GM18499 (cell line): ENCODE data around the gene B3GNT9.
"Not testable (repeated sequence)": the region's sequence is repeated elsewhere in the genome, so short reads cannot be mapped to it uniquely, and the experiment has no call there.

Experiments used
- ATAC-seq: cut with Tn5 transposase; IDR thresholded peaks from one replicate; pipeline ENCODE4 v1.9.1; 2021; ENCODE audit warnings: moderate number of reproducible peaks; ENCODE audit not compliant: insufficient read depth, unreplicated experiment

B3GNT9 gene

DNA sequence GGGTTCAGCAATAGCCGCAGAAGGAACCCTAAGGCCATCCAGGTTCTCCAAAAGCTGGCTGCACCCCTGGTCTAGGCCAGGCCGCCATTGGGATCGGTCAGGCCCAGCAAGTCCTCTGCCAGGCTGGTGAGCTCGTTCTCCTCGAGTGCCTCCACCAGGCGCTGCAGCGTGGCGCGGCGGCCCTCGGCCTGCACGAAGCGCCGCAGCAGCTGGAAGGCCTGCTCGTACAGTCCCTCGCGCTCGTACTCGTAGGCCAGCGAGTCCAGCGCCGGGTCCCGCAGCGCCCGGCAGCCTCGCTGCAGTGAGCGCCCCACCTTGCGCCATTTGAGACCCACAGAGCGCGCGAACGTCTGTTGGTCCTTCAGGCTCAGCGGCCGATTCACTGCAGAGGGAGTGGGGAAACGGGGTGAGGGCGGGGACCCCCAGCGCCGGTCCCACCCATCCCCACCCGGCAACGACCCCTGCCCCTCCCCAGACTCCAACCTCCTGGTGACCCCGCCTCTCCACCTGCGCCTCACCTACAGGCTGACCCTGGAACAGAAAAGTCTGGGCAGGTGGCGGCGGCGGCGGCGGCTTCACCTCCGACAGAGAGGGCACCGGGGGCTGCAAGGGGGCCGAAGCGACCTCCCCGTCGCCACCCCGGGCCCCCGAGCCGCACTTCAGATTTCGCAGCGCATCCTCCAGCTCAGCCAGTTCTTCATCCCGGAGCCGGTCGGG is 3.9 kb upstream of the B3GNT9 start:
- ATAC-seq = no peak

DNA sequence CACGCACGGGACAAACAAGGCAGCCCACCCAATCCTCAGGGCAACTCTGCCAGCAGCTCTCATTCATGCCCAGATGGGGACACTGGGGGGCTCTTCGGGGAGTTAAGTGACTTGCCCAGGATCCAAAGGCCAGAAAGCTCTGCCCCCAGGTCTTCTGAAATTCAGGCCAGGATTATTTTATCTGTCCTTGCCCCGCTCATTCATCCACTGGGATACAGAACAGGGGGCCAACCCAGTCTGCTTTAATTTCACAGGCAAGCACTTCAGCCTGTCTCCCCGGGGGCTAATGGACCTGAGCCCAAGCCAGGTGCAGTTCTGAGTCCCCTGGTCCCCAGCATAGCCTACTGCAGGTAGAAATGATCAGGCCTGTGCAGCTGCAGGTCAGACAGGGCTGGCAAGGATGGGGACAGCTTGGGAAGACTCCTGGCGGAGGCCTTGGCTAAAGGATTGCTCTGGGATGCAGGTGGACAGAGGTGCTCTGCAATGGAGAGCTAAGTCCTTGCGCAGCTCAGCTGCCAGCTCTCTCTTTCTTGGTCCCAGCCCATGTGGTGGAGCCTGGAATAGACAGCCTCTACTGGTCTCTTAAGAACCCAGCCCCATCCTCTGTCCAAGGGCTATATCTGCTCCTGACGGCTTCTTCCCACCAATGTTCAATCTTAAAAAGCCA is 766 bp upstream of the B3GNT9 start:
- ATAC-seq = no peak

DNA sequence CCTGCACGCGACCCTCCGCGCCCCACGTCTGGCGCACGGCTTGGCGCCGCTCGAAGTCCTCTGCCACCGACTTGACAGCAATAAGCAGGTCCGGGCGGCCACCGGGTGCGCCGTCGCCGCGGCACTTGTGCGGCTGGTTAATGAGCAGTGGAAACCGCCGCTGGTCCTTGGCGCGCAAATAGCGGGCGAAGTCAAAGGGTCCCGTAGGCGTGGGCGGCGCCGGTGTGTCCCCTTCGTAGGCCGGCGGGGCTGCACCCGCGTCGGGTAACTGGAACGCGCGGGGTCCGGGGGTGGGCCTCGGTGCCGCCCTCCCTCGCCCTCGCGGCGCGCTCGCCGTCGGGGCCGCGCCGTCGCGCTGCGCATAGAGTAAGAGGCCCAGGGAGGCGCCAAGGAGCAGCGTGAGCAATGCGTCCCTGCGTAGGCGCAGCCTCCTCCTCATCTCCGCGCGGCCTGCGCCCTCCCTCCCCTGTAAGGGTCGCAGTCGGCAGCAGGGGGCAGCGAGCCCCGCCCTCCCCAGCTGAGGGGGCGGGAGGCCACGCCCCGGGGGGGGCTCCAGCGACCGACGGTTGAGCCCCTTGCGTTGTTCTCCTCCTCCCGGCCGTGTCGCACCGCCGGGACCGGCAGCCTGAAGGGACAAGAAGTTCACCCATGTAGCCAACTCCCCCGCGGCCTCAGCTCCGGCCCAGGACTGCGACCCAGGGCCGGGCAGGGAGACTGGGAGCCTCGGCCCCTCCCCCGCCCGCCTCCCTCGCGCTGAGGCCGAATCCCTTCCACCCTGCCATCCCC is 558 bp downstream of the B3GNT9 start:
- no peak for ATAC-seq

DNA sequence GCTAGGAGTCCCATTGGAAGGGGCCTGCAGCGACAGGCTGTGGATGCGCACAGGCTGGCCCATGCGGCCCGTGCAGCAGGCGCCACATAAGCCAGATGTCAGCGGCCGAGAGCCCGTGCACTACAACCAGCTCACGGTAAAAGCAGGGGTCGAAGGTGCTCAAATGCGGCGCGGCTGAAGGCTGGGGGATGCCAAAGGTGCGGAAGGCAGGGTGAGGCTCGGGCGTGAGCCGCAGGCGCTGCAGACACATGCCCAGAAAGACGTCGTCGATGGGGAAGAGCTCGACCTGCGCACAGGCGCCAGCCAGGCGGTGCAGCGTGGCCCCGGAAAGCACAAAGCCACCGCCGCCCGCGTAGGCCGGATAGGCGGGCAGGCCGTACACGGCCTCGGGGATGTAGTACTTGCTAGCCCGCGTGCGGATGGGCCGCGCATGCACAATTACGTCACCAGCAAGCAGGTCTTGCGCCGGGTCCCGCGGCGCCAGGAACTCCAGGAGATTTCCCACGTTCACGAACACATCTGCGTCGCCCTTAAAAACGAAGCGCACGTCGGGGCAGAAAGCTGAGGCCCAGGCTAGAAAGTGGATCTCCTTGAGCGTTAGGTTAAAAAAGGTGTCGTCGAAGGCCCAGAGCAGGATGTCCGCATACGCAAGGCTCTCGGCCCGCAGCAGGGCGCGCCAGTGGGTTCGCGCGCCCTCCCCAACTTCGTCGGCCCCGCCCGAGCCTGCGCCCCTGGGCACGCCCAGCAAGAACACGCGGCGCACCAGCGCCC is 1.3 kb downstream of the B3GNT9 start:
- ATAC-seq = no peak

DNA sequence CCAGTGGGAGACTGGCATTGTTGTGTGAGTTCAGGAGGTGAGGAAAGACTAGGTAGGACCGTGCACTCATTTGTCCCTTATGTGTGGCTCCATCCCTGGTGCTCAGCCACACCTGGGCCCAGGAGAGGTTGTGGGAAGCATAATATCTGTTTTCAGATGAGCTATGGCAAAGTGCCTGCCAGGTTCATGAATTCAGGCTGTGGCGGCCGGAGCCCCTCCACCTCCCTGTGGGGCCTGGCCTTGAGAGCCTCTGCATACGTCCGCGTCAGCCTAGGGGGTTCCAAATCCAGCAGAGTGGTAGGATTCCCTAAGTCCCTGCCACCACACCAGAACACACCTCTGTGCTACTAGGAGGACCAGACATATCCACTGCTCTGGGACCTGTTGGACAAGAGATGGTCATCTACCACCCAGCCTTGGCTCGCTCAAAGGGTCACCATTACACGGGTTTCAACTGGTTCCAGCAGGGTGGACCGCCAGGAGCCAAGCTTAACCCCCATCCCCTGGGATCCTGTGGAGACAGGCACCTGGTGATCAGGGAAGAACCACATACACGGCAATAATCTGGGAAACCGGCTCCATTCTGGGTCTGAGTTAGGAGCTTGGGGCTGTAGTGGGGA is 2.0 kb downstream of the B3GNT9 start:
- no peak for ATAC-seq

DNA sequence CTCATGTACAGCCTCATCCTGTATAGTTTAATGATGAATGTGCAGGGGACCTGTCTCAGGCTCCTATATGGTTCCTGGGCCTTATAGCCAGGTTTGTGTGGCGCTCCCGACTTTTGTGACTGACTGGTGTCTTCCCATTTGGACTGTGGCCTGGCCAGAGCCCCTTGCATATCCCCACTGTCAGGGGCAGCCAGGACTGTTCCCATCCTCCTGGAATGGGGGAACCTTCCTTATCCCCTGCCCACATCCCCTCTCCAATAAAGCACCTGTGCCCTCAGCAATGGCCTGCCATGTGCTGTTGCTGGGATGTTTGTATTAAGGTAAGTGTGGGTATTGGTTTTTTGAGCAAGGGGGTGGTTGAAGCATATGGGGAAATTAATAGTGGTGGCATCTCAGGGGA is 2.6 kb downstream of the B3GNT9 start:
- ATAC-seq = no peak

DNA sequence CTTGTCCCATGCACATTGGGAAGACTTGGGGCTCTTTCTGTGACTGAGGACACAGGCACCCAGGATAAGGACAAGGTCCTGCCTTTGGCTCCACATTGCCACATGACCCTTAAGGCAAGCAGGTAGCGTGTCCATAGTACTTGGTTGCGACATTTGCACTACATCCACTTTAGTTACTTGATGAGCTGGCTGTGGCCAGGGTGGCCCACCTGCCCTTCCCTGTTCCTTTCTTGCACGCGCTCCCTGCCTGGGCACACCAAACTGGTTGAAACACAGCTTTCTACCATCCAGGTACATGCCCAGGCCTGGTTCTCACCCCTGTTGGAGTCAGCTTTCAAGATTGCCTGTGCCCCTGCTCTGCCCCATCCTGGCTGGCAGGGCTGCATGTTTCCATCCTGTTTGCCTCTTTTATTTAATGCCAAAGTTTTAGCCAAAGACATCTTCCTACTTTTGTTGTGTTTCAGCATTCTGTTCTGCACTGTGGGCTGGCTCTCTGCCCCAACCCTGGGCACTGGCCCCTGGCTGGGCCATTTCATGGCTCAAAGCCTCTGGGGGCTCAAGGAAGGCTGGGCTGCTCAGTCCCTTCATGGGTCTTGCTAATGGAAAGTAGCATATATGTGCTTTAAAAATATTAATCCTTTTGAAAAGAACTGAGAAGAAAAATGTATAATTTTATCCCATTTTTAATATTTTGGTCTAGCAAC is 3.2 kb downstream of the B3GNT9 start:
- no peak for ATAC-seq

DNA sequence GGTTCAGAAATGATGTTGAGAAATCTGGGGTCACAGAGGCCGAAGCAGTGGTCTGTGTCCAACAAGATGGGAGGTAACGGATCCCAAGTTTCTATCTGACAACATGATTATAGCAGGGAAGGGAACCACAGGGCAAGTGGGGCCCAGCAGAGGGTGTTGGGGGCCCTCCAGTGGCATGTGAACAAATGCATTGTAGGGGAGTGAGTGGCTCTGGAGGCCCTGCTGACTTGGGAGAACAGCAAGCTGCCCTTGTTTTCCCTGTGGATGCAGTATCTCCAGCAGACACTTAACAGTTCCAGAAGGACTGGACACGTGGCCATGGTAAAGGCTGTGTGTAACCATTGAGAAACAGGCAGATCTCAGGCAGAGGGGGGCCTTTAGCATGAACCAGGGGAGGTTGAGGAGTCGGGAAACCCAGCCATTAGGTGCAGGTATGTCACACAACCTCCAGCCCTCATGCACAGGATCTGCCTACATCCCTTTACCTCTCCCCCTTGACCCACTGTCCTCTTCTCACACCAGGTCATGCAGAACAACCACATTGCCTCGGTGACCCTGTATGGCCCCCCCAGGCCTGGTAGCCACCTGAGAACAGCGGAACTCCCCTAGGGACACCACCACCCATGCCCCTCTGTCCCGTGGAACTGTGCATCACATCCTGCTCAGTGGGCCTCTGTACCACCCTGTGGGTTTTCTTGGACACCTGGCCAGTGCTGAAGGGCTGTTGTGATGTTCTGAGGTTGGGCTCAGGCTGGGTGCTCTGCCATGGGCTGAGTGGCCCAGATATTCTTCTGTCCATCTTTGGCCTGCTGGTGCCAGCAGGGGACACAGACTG is 4.1 kb downstream of the B3GNT9 start:
- no peak for ATAC-seq

DNA sequence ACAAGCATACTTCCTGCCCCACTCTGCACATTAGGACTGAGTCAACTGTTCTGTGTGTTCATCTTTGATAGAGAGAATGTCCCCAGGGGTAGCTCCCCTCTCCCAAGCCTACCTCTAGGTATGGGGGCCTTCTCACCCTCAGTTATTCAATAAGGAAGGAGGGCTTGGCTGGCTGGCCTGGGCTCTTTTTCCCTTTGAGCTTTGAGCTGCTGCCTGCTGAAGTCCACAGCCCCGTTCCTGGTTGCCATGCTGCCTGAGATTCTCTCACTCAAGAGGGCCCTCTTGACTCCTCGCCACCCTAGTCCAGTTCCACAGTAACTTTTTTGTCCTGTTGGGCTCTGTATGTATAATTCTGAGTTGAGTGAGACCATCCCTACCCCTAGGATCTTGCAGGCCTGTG is 5.1 kb downstream of the B3GNT9 start:
- ATAC-seq = no peak

DNA sequence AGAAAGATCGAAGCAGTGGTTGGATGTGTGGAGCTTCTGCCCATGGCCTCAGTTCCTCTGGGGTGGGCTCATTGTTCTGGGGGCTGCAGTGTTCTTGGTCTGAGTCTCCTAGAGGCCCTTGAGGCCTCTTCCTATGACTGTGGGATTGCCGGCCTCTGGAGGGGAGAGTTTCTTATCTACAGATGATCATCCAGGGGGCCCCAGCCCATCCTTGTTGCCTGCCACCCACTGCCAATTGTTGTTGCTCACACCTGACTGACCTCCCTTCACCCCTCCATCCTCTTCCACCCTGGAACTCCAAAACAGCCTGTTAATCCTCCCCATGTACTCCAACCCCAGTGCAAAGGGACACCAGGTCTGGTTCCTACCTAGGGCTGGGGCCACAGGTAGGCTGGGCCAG is 5.9 kb downstream of the B3GNT9 start:
- ATAC-seq = no peak

DNA sequence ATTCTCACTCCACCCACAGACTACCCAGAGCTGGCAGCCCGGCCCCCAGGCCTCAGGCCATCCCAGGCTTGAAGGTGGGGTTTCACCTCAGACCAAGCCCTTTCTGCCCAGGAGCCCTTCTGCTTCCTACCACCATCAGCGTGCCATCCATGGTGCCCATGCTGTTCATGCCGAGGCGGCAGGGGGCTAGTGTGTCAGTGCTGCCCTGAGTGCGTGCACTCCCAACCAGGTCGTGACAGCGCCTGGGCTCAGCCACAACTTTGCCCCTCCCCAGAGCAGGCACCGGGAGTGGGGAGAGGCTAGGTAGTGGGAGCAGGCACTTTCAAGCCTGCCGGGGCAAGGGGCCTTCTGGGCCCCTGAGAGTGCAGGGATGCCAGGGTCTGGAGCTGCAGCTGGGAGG is 8.5 kb downstream of the B3GNT9 start:
- ATAC-seq = no peak

DNA sequence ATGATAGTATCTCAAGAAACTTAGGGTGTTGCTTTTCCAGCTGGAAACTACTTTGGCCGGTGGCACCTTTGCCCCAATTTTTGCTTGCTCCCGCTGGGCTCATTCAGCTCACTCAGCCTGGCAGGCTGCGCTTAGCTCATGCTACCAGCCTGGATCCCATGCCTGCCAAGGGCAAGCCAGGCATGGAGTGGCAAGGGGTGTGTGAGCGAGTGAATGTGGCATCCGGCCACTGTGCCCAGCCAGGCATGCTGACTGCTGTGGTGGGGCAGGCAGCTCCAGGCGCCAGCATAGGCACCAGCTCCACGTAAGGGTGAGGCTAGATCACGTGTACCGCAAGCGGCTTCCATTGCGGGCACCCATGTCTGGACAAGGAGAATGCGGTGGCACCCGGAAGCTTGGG is 9.4 kb downstream of the B3GNT9 start:
- ATAC-seq = no peak

DNA sequence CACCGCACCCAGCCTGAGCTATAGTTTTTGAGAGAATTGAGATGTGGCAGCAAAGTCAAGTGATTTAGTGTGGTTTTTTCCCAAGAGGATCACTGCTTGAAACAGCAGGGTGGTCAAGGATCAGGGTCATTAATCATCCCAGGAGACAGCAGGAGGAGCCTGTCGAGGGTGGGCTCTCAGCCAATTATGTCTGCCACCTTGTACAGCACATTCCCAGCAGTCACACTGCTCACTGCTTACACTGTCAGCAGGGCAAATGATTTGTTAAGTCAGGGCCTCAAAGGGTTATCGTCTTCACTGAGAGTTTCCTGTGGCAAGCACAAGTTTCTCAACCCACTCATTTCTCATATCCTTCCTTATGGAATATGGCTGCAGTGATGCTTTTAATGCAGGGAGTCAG is 13.2 kb downstream of the B3GNT9 start:
- ATAC-seq = no peak

DNA sequence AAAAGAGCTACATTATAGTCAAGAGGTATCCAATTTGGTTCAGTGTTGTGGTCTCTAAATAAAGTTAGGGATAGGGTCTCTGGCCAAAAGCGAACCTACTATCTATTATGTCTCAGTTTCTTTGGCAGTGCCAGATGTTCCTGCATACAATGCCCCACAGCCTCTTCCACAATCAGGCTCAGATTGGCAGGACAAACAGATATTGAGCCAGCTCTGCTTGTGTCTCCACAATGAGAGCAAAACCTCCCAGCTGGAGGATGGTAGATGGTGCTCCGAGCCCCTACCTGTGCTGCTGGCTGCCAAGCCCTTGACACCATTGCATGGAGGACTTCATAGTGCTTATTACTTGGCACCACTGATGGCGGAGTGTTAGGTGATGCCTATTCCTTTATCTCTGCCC is 21.4 kb downstream of the B3GNT9 start:
- ATAC-seq = no peak

DNA sequence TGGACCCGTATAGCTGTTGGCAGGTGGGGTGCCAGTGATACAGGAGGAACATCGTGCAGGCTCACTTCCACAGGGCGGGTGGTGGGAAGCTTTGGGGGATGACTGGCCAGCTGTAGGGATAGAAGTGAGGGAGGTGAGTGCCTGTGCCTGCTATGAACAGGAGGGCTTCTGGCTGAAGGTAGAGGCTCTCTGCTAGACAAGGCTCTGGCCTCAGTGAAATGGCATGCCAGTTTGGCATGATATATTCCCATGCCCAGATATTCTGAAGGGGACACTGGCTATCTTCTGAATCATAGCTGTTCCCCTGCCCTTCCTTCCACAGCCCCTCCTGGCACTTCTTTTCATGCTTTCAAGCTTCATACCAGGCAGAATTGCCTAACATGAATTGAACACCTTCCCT is 21.9 kb downstream of the B3GNT9 start:
- no peak for ATAC-seq

DNA sequence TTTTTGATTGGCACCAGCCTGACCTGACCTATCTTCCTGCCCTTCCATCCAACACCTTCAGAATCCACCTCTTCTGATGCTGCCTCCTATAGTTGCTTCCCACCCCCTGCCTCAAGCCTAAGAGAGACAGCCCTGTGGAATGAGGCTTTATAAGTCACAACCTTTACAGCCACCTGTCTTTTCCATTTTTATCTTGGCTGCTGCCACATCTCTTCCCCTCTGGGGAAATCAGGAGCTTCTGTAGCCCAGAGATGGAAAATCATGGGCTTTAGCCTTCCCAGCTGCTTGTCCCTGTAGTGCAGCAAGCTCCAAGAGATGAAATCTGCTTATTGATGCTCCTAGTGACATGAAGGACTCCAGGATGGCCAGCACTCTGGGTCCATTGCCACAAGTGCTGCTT is 22.4 kb downstream of the B3GNT9 start:
- no peak for ATAC-seq

DNA sequence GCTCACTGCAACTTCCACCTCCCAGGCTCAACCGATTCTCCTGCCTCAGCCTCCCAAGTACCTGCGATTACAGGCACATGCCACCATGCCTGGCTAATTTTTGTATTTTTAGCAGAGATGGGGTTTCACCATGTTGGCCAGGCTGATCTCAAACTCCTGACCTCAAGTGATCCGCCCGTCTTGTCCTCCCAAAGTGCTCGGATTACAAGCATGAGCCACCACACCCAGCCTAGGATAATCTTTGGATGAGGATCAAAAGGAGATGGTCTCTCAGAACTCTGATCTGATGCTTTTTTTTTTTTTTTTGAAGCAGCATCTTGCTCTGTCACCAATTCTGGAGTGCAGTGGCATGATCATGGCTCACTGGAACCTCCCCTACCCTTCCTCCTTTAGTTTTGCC is 28.0 kb downstream of the B3GNT9 start:
- not testable (repeated sequence) for ATAC-seq

DNA sequence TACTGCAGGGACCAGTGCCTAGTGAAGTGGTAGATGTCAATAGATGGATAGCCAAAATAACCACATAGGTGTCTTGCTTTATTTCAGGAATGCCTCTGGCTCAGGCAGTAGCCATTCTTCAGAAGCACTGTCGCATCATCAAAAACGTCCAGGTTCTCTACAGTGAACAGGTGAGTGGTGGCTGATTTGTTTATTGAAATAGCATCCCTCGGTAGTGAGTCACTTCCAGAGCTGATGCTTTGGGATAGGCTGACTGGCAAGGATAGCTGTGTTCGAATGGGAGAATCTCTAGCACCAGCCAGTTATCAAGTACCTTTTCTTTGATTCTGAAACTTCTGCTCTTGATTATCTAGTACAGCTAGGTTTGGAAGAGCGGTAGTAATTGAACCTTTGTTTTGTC is 30.8 kb downstream of the B3GNT9 start:
- ATAC-seq = no peak

DNA sequence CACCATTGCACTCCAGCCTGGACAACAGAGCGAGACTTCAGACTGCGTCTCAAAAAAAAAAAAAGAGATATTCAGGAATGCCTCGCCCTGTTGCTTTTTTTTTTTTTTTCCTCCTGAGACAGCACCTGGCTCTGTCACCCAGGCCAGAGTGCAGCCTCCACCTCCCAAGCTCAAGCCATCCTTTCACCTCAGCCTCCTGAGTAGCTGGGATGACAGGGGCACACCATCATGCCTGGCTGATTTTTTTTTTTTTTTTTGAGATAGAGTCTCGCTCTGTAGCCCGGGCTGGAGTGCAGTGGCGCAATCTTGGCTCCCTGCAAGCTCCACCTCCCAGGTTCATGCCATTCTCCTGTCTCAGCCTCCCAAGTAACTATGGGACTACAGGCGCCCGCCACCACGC is 33.1 kb downstream of the B3GNT9 start:
- no peak for ATAC-seq
